ENCODE measurements around the gene PLA2G7. TPM values are rescaled to one million over a fixed set of nuclear protein-coding genes. Genes with fewer than 3 reads are reported as not detected.
A peak's percentile ranks its signal among the peaks of the same experiment; 100 is the strongest.

The PLA2G7 gene
- total RNA-seq, 1 donor from 2014 or later, result 1.8 TPM

GRCh38 chr6:46677314-46677654, 57.9 kb downstream of the PLA2G7 start:
- no peaks in the 10 kb centered on the region for H3K9me3 Mint-ChIP-seq
- Histone ChIP-seq H3K4me2 (no peak overlapping the region), H3K4me1 (no peaks in the 10 kb centered on the region), H3K36me3 (no peaks in the 10 kb centered on the region), H4K20me1 (ENCODE audit: low read depth) (no peaks in the 10 kb centered on the region), H3K27ac (no peak overlapping the region), H3K4me3 (no peak overlapping the region), H3K79me2 (ENCODE audit: low read depth) (no peaks in the 10 kb centered on the region), H2AFZ (replicated peaks) (peak overlapping the region; percentile 23), H3K9me3 (ENCODE audit: low read depth) (no peaks in the 10 kb centered on the region), H3K9ac (no peak overlapping the region), H3K27me3 (no peaks in the 10 kb centered on the region), H3F3A (ENCODE audit: low read depth) (no peaks in the 10 kb centered on the region)
- no peak overlapping the region for H3K4me3 Mint-ChIP-seq
- peak; percentile 45 for DNase-seq (ENCODE audit: low spot score)
- TF ChIP-seq EZH2phosphoT487 (IDR thresholded peaks at IDR 0.05), result no peak
- TF ChIP-seq CTCF (IDR thresholded peaks at IDR 0.05), result peak; percentile 59
- no peaks in the 10 kb centered on the region for H3K4me1 Mint-ChIP-seq
- no peaks in the 10 kb centered on the region for H3K36me3 Mint-ChIP-seq
- H3K27ac Mint-ChIP-seq, result no peak overlapping the region
- no peaks in the 10 kb centered on the region for H3K27me3 Mint-ChIP-seq (ENCODE audit: insufficient read depth, low read depth)

- H3K4me2 ChIP-seq, result no peak overlapping the region
- no peaks in the 10 kb centered on the region for H3K9me3 ChIP-seq (ENCODE audit: low read depth)
- no peaks in the 10 kb centered on the region for H3F3A ChIP-seq (ENCODE audit: low read depth)
- H3K27me3 ChIP-seq, result no peaks in the 10 kb centered on the region
- DNase-seq (ENCODE audit: low spot score), result no peak
- no peaks in the 10 kb centered on the region for H3K36me3 Mint-ChIP-seq
- H2AFZ ChIP-seq (replicated peaks), result peak overlapping the region; percentile 23
- no peaks in the 10 kb centered on the region for H4K20me1 ChIP-seq (ENCODE audit: low read depth)
- H3K79me2 ChIP-seq (ENCODE audit: low read depth), result no peaks in the 10 kb centered on the region
- H3K4me1 Mint-ChIP-seq, result no peaks in the 10 kb centered on the region
- no peaks in the 10 kb centered on the region for H3K36me3 ChIP-seq
- no peak overlapping the region for H3K4me3 Mint-ChIP-seq
- no peak overlapping the region for H3K27ac Mint-ChIP-seq
- no peak overlapping the region for H3K27ac ChIP-seq
- no peak overlapping the region for H3K4me3 ChIP-seq
- no peaks in the 10 kb centered on the region for H3K4me1 ChIP-seq
- H3K27me3 Mint-ChIP-seq (ENCODE audit: insufficient read depth, low read depth), result no peaks in the 10 kb centered on the region
- no peaks in the 10 kb centered on the region for H3K9me3 Mint-ChIP-seq
- no peak overlapping the region for H3K9ac ChIP-seq
- TF ChIP-seq EZH2 (IDR thresholded peaks at IDR 0.05) (no peak), CTCF (IDR thresholded peaks at IDR 0.05) (no peak), EZH2phosphoT487 (IDR thresholded peaks at IDR 0.05) (no peak)
These were observed 58.4 kb downstream of the PLA2G7 start for GRCh38 chr6:46676604-46677313.

GRCh38 chr6:46674410-46674809, 60.8 kb downstream of the PLA2G7 start:
- H3K9ac ChIP-seq, result no peak overlapping the region
- H3K4me3 Mint-ChIP-seq, result no peak overlapping the region
- H3K4me2 ChIP-seq, result no peak overlapping the region
- no peaks in the 10 kb centered on the region for H3K36me3 Mint-ChIP-seq
- no peak overlapping the region for H3K27ac ChIP-seq
- H3K4me1 ChIP-seq, result no peaks in the 10 kb centered on the region
- TF ChIP-seq EZH2phosphoT487 (IDR thresholded peaks at IDR 0.05) (no peak), EZH2 (IDR thresholded peaks at IDR 0.05) (no peak), CTCF (IDR thresholded peaks at IDR 0.05) (no peak)
- H3K4me1 Mint-ChIP-seq, result no peaks in the 10 kb centered on the region
- no peak overlapping the region for H2AFZ ChIP-seq (replicated peaks)
- no peaks in the 10 kb centered on the region for H3F3A ChIP-seq (ENCODE audit: low read depth)
- no peak for DNase-seq (ENCODE audit: low spot score)
- no peaks in the 10 kb centered on the region for H3K36me3 ChIP-seq
- H3K27ac Mint-ChIP-seq, result no peak overlapping the region
- no peaks in the 10 kb centered on the region for H3K9me3 Mint-ChIP-seq
- H3K27me3 Mint-ChIP-seq (ENCODE audit: insufficient read depth, low read depth), result no peaks in the 10 kb centered on the region
- no peaks in the 10 kb centered on the region for H3K79me2 ChIP-seq (ENCODE audit: low read depth)
- H3K9me3 ChIP-seq (ENCODE audit: low read depth), result no peaks in the 10 kb centered on the region
- no peaks in the 10 kb centered on the region for H3K27me3 ChIP-seq
- H4K20me1 ChIP-seq (ENCODE audit: low read depth), result no peaks in the 10 kb centered on the region
- no peak overlapping the region for H3K4me3 ChIP-seq

Measured in neural progenitor cell (in vitro differentiated cells).